GM23338 (cell line): Measurements from ENCODE around the gene IER3IP1. TPM values are rescaled to one million over a fixed set of nuclear protein-coding genes. Genes with fewer than 3 reads are reported as not detected.
"Not testable (repeated sequence)": the region's sequence is repeated elsewhere in the genome, so short reads cannot be mapped to it uniquely, and the experiment has no call there.

Source experiments
- ATAC-seq: fragments of 200-7000 bp; cut with Tn5 transposase; 3 replicates; pipeline ENCODE4 v1.9.1; 2020
- DNase-seq: peaks from one replicate; pipeline ENCODE4 v3.0.0-alpha.2; 2015; ENCODE audit warnings: low spot score
- H2AFZ ChIP-seq: fragments of 200-600 bp; sonication (generic); 2 replicates; pipeline ENCODE4 v1.8.0; 2016; ENCODE audit warnings: antibody characterized with exemption, mild to moderate bottlenecking, moderate library complexity
- H3F3A ChIP-seq: fragments of 200-600 bp; sonication (generic); replicated peaks from 2 replicates; pipeline ENCODE4 v1.8.0; 2017; ENCODE audit warnings: antibody characterized with exemption, mixed run types, low read depth
- H3K27ac ChIP-seq: fragments of 200-600 bp; sonication (generic); 2 replicates; pipeline ENCODE4 v1.6.1; 2016; ENCODE audit warnings: low read depth
- H3K27me3 ChIP-seq: fragments of 200-600 bp; sonication (generic); 2 replicates; pipeline ENCODE4 v1.8.0; 2016; ENCODE audit warnings: mild to moderate bottlenecking, mixed run types, moderate library complexity; ENCODE audit not compliant: insufficient read depth
- H3K36me3 ChIP-seq: fragments of 200-600 bp; sonication (generic); 2 replicates; pipeline ENCODE4 v1.8.0; 2016; ENCODE audit warnings: mild to moderate bottlenecking; ENCODE audit not compliant: insufficient read depth
- H3K4me1 ChIP-seq: fragments of 200-600 bp; sonication (generic); 2 replicates; pipeline ENCODE4 v1.8.0; 2016; ENCODE audit warnings: mild to moderate bottlenecking, moderate library complexity; ENCODE audit not compliant: insufficient read depth
- H3K4me2 ChIP-seq: fragments of 200-600 bp; sonication (generic); 2 replicates; pipeline ENCODE4 v1.7.1; 2017; ENCODE audit warnings: mixed run types
- H3K4me3 ChIP-seq: fragments of 200-600 bp; sonication (generic); 2 replicates; pipeline ENCODE4 v1.6.1; 2016; ENCODE audit warnings: mixed run types
- H3K79me2 ChIP-seq: fragments of 200-600 bp; sonication (generic); replicated peaks from 2 replicates; pipeline ENCODE4 v1.8.0; 2017; ENCODE audit warnings: mild to moderate bottlenecking; ENCODE audit not compliant: insufficient read depth
- H3K9me2 ChIP-seq: fragments of 200-600 bp; sonication (generic); 2 replicates; pipeline ENCODE4 v1.8.0; 2017; ENCODE audit not compliant: insufficient read depth
- H4K20me1 ChIP-seq: fragments of 200-600 bp; sonication (generic); replicated peaks from 2 replicates; pipeline ENCODE4 v1.8.0; 2017; ENCODE audit warnings: mild to moderate bottlenecking; ENCODE audit not compliant: insufficient read depth
- H3K27ac Mint-ChIP-seq: 2 replicates; pipeline ENCODE4 v1.8.0; 2020; ENCODE audit warnings: inconsistent platforms, mild to moderate bottlenecking, moderate library complexity, mixed read lengths
- H3K27me3 Mint-ChIP-seq: 3 replicates; pipeline ENCODE4 v1.8.0; 2022; ENCODE audit warnings: low read depth, mild to moderate bottlenecking, moderate library complexity, mixed read lengths, inconsistent platforms; ENCODE audit not compliant: insufficient read depth, poor library complexity
- H3K36me3 Mint-ChIP-seq: 3 replicates; pipeline ENCODE4 v1.8.0; 2021; ENCODE audit warnings: low read depth, mild to moderate bottlenecking, inconsistent platforms, moderate library complexity, mixed read lengths
- H3K4me1 Mint-ChIP-seq: 3 replicates; pipeline ENCODE4 v1.8.0; 2020; ENCODE audit warnings: mild to moderate bottlenecking, inconsistent platforms, mixed read lengths
- H3K4me3 Mint-ChIP-seq: 3 replicates; pipeline ENCODE4 v1.8.0; 2021; ENCODE audit warnings: moderate library complexity, mild to moderate bottlenecking, inconsistent platforms, mixed read lengths
- H3K9me3 Mint-ChIP-seq: 3 replicates; pipeline ENCODE4 v1.8.0; 2020; ENCODE audit warnings: moderate library complexity, mild to moderate bottlenecking, inconsistent platforms, mixed read lengths
- CREB1 ChIP-seq: fragments of 250-450 bp; sonication (Bioruptor Pico); IDR thresholded peaks from 2 replicates; pipeline ENCODE4 v1.5.0; 2020; ENCODE audit warnings: low read depth, mild to moderate bottlenecking, moderate library complexity
- ZNF462 ChIP-seq: fragments of 250-450 bp; sonication (Bioruptor Pico); IDR thresholded peaks from 2 replicates; pipeline ENCODE4 v1.5.0; 2020; ENCODE audit warnings: mild to moderate bottlenecking, moderate library complexity
- polyA plus RNA-seq: library from polyadenylated mRNA; unstranded; fragments of >200 nt; fragmentation: Nextera tagmentation; extraction: Ambion mirVana; gene quantifications from 2 replicates; pipeline ENCODE4 v1.2.1, GENCODE V29; 2016
- total RNA-seq: library from RNA; depleted of rRNA; stranded (reverse); fragments of >200 nt; shearing (Covaris generic); gene quantifications from 2 replicates; pipeline ENCODE4 v1.2.3, GENCODE V29; 2014
- TF ChIP-seq, protein P1 (sequence below): IDR thresholded peaks from one replicate; pipeline ENCODE4 v1.6.1; 2018; ENCODE audit warnings: antibody characterized with exemption; ENCODE audit not compliant: unreplicated experiment

Gene IER3IP1
- total and polyA plus RNA-seq, 2 experiments from 2014 or later: 12.2 to 24.0 TPM

DNA sequence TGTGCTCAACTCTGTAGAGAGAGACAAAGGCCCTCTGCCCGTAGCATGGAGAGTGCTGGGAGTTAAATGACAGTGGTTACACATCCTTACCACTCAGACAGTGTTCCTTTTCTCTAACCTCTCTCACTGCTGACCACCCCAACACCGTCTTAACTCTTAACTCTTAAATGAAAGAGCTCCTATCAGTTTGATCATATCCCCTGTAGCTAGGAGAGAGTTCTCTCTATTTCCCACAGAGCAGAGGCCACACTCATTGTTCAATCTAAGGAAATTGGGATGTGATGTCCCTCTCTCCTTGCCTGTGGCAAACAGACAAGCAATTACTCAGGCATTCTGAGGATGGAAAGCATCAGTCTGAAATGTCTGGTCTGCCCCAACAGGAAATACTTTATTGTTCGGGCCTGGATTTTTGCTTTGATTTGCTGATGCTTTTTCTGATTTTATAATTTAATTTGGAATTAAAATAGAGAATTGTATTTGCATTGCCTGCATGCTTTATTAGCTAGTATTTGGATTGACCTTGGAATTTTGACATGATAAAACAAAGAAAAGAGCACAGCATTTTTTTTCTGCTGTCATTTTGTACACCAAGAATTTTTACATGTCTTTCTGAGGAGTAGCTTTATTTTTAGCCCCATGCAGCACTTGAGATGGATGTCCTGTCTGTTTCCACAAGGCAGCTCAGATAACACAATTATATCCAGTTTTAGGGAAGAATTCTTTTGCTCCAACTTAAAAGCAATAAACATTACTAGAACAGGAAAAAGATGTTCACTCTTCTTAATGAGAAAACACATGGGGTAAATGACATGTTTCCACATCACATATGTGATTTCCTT is 27.7 kb upstream of the IER3IP1 start (continued):
- TF ChIP-seq ZNF462: no peak
- TF ChIP-seq, protein P1, sequence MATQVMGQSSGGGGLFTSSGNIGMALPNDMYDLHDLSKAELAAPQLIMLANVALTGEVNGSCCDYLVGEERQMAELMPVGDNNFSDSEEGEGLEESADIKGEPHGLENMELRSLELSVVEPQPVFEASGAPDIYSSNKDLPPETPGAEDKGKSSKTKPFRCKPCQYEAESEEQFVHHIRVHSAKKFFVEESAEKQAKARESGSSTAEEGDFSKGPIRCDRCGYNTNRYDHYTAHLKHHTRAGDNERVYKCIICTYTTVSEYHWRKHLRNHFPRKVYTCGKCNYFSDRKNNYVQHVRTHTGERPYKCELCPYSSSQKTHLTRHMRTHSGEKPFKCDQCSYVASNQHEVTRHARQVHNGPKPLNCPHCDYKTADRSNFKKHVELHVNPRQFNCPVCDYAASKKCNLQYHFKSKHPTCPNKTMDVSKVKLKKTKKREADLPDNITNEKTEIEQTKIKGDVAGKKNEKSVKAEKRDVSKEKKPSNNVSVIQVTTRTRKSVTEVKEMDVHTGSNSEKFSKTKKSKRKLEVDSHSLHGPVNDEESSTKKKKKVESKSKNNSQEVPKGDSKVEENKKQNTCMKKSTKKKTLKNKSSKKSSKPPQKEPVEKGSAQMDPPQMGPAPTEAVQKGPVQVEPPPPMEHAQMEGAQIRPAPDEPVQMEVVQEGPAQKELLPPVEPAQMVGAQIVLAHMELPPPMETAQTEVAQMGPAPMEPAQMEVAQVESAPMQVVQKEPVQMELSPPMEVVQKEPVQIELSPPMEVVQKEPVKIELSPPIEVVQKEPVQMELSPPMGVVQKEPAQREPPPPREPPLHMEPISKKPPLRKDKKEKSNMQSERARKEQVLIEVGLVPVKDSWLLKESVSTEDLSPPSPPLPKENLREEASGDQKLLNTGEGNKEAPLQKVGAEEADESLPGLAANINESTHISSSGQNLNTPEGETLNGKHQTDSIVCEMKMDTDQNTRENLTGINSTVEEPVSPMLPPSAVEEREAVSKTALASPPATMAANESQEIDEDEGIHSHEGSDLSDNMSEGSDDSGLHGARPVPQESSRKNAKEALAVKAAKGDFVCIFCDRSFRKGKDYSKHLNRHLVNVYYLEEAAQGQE: no peak
- TF ChIP-seq CREB1 (CRISPR knock-in tag): no peak

GRCh38 chr18:47195961-47196360 is 19.8 kb upstream of the IER3IP1 start:
- not testable (repeated sequence) for H3K4me1 ChIP-seq, H3K27ac Mint-ChIP-seq, H3K9me3 Mint-ChIP-seq, DNase-seq, H3K4me3 Mint-ChIP-seq, H3K79me2 ChIP-seq, H2AFZ ChIP-seq, H3K4me3 ChIP-seq, H4K20me1 ChIP-seq, ATAC-seq, H3K4me1 Mint-ChIP-seq, H3F3A ChIP-seq, H3K27me3 ChIP-seq, H3K36me3 Mint-ChIP-seq, H3K9me2 ChIP-seq, H3K27ac ChIP-seq, H3K4me2 ChIP-seq, H3K36me3 ChIP-seq, H3K27me3 Mint-ChIP-seq
